T-helper 2 cell treated with Interferon-gamma antibody and Interleukin-4, amounts not matched to agents 100 ng/mL and 5 ng/mL, for 36 hours (primary cell): ENCODE measurements around the gene NDEL1. TPM values are rescaled to one million over a fixed set of nuclear protein-coding genes. Genes with fewer than 3 reads are reported as not detected.

Source experiments
- intact Hi-C: fragments of 100-400 bp; cut with micrococcal nuclease; formaldehyde crosslinking; loops from one replicate; pipeline ENCODE4 v1.15.1; 2023
- total RNA-seq: library from RNA; stranded (reverse); gene quantifications from 2 replicates; pipeline ENCODE4 v1.2.3, GENCODE V29; 2022

NDEL1 gene
- total RNA-seq, 1 donor from 2014 or later: 63.7 TPM

DNA sequence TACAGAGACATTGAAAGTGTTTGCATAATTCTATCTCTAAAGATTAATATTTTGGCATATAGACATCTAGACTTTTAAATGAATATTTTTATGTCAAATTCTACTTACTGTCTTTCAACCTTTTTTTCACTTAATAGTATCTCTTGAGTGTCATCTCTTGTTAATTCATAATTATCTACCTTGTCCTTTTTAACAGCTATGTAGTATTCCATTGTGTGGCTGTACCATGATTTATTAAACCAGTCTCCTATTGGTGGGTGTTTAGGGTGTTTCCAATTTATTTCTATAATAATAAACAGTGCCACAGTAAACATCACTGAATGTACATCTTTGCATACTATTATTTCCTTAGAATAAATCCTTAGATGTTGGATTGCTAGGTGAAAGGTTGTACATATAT lies 21.7 kb upstream of the NDEL1 start:
- intact Hi-C loops: no loop called here

DNA sequence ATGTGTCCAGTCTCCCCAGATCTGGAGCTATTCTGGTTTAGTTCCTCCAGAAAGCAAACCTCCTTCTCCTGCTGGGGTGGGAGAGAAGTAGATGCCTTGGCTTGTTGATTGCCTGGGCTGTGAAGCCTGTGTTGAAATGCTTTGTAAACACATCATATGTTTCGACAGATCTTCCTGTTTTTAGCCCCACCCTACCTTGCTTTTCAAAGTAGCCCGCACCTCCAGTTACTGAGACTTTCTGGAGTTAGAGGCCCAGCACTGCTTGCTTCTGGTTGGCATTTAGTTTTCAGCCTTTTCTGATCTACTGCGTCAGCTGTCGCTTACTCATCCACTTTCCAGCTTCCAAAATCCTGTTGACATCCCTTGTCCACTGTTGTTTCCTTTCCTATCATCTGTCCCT lies 17.9 kb upstream of the NDEL1 start:
- intact Hi-C loops: no loop called here

DNA sequence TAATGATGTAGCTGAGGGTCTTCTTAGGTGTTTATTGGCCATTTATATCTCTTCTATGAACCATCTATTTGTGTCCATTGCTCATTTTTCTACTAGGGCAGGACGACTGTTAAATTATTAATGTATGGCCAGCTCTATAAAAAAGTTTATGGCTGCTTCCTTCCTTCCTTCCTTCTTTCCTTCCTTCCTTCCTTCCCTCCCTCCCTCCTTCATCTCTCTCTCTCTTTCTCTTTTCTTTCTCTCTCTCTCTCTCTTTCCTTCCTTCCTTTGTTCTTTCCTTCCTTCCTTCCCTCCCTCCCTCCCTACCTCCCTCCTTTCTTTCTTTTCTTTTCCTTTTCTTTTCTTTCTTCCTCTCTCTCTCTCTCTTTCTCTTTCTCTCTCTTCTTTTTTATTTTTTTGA lies 17.2 kb upstream of the NDEL1 start:
- intact Hi-C loops: no loop called here

DNA sequence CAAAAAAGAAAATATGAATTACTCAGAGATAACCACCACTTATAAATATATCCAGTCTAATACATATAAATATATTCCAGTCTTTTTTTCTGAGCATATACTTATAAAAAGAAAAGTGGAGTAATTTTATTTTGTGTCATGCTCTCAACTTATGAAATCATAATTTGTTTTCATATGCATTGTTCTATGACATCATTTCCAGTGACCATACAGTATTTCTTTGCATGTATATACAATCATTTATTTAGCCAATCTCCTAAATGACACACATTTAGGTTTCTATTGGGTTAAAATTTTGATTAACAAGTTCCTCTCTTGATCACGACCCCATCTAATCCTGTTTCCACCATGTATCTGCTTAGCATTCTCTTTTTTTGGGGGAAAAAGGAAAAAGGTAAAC lies 16.4 kb upstream of the NDEL1 start:
- intact Hi-C loops: no loop called here

DNA sequence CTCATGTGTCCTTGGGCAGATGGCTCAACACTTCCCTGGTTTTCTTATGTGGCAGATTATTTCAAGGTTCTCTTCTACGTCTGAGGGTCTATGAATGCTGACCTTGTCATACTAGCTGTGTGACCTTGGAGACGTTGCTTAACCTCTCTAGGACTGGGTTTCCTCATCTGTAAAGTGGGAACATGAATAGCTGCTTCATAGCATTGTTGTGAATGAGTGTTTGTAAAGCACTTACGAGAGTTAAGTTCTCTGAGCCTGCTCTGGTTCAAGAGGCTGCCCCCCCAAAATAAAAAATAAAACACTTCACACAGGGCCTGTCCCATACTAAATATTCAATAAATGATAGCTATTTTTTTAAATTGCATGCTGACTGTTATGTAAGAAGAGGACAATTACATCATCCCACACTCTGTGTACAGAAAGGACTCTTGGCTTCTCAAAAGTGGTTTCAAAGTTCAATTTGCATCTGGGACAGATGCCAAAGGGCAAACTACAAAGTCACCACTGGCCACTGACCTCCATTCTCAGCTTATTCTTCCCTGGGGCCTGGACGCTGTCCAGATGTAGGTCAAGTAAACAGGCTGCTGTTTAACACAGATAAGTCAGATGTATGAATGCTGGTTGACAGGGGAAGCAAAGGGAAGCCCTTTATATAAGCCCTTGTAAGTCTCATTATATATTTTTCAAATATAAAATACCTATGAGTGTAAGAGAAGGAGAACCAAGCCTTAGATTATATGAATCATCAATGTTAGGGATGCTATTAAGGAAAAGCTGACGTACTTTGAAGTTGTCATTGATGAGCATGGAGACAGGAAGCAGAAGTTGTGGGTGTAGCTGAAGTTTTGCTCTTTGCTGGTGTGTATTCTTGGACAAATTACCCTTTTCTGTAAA lies 15.4 kb upstream of the NDEL1 start:
- intact Hi-C loops: no loop called here

DNA sequence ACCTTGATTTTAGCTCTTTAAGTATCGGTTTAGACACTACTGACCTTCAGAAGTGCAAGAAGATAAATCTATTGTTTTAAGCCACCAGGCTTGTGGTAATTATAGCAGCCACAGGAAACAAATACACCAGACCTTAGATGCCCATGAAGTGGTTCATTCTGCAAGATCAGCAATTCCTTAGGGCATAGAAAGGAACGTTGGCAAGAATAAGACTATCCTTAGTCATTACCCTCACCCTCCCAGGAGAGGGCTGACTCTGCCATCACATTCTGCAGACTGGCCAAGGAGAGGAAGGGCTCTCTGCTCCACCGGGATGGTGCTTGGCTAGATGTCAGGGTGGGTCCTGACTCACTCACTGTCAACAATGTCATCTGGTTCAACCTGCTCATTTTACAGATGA lies 14.1 kb upstream of the NDEL1 start:
- intact Hi-C loops: no loop called here

DNA sequence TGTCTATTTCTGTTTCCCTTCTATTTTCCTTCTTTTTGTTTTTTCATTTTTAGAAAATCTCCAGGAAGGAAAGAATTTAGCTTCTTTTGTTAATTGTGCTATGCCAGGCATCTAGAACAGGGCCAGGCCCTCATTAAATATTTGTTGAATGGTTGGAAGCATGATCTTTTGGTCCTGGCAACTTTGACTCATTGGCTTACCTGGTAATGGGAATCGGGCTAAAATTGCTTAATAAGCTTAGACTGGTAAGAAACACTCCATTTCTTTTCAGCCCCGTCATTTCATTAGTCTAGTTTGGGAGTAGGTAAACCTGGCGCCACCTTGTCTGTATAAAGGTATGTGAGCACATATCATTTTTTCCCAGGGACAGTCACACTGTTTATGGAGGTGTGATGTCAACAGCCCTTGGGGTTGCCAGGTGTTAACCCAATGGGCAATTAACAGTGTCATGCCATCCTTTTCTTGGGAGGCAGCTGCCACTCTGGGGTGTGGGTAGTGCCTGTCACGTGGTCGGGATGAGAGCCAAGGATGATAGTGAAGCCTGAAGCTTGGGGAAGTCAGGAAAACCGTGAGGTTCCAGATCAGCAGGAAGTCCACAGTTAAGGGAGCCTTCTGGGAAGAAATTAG lies 9.5 kb upstream of the NDEL1 start:
- intact Hi-C loops: no loop called here

DNA sequence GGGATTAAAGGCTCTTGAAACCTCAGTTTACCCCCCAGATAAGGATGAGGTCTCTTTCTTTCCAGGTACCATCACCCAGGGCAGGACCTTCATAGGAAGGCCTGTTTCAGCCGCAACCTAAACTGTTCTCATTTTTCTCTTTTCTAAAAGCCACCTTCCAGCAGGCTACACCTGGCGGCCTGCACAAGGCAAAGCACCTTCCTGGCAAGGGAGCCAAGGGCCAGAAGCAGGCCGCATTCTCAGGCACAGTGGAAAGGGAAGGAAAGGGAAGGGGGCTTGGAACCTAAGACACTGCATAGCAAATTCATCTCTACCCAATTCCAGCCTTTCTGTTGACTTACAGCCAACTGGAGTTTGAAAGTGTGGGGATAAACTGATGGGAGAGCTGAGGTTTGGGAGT lies 8.9 kb upstream of the NDEL1 start:
- intact Hi-C loops: no loop called here

DNA sequence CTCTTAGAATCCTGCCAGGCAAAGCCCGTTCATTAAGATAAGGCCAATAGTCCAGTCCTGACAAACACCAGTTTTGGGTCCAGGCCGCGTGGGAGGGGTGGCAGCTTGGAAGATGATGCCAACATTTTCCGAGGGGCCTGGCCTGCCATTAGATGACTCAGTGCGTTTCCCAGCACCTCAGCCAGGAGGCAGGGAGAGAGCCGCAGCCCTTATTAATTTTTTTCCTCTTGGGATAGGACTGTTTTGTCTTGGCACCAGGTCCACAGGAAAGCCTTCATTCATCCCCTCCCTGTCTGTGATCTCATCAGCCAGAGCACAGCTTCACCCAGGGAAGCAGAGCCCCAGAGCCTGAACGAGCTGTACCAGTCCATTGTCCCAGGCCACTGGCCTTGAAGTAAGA lies 4.7 kb upstream of the NDEL1 start:
- intact Hi-C loops: no loop called here

DNA sequence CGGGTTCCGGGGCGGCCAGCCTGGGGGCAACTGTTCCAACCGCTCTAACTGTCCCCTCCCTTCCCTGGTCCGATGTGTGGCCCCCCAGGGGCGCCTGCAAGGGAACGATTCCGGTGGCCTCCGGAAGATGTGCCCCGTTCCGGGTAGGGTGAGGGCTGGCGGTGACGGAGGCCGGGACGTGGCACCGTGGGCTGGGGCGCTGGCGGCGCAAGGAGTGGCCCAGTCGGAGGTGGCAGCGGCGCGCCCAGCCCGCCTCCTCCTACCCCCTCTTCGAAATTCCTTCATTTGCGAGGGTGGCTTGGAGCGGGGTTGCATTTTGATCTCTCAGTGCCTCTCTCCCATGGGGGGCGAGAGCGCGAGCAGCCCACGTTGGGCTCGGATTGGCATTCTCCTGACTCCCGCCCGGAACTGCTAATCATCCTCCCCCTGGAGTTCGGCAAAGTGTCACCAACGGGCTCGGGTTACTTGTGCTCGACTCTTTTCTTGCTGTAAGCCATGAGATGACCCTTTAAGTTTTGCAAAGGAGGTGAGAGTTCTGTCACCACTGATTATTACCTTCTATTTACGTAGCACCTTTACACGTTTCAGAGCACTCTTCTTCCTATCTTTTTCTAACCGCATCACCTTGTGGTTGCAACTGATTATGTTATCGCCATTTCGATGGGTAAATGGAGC lies 622 bp downstream of the NDEL1 start:
- intact Hi-C loops: no loop called here

DNA sequence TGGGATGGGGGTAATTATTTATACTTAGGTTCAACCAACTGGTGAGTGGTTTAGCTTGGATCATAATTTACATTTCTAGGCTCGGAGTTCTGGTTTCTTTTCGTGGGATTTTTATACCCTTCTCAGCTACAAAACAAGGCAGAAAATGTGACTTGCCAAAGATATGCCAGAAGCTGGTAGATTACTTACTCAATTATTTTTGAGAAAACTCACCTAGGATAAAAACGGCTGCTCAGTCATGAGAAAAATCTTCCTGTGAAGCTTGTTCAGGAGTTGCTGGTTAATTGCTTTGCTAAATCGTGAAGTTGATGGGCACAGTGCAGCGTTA lies 1.1 kb downstream of the NDEL1 start:
- intact Hi-C loops: no loop called here

DNA sequence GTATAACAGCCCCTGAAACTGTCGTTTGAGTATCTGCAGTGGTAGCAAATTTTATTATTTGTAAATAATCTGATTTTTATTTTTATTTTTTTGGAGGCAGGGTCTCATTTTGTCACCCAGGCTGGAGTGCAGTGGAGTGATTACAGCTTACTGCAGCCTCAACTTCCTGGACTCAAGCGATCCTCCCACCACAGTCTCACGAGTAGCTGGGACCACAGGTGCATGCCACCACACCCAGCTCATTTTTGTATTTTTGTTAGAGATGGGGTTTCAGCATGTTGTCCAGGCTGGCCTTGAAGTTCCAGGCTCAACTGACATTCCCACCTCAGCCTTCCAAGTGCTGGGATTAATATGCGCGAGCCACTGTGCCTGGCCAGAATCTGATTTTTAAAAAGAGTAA lies 2.8 kb downstream of the NDEL1 start:
- intact Hi-C loops: no loop called here

DNA sequence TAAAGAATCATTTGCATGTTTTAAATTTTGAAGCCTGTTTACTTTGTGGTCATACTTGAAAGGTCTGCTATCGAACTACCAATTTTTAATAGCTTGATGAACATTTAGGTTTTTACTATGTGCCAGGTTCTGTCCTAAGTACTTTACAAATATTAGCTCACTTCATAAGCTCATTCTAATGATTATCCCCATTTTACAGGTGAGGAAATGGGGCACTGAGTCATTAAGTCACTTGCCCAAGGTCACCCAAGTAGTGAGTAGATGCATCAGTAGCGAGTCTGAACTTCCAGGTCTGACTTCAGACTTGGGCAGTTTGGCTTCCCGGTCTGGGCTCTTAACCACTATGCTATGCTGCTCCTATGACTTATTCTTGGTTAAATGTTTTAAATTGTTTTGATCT lies 4.0 kb downstream of the NDEL1 start:
- intact Hi-C loops: no loop called here

DNA sequence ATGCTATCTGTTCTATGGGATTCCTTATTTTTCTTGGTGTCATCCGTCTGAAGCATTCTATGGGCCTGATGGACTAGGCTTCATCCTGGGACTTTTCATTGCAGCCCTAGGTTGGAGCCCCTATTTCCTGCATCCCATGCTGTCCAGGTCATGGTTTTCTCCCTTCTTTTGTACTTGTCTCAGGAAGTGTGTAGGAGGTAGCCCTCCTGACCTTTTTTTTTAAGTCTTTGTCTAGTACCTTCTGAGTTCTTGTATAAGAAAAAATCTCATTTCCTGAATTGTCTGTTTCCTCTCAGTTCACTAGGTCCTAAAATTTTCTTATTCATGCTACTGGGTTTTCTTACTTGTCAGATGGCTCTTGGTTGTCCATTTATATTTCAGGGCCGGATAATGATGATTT lies 6.0 kb downstream of the NDEL1 start:
- intact Hi-C loops: no loop called here

DNA sequence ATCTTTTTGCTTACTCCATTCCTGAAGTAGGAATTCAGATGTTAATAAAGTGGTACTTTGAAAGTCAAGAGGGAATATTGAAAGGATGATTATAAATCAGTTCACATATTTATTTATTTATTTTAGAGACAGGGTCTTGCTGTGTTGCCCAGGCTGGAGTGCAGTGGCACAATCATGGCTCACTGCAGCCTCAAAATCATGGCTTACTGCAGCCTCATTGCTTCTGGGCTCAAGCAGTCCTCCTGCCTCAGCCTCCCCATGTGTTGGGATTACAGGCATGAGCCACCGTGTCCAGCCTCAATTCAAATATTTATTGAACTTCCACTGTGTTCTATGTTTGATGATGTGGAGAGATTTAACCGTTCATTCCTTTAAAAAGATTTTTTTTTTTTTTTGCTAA lies 6.6 kb downstream of the NDEL1 start:
- intact Hi-C loops: no loop called here

DNA sequence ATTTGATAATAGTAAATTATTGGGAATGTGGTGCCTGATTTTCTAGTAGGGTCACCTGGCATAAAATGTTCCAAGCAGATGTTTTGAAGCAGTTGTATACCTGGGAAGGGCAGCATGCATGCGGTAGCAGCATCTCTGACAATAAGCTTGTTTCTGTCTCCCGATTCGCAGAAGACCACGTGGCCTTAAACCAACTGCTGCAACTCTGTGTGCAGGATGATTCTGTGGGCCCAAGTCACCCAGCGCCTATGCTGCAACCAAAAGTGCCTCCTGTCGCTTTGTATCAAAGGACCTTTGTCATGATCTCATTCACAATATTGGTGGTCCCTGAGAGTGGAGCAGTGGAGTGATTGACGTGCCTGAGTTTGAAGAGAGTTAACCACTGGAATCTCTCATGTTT lies 8.1 kb downstream of the NDEL1 start:
- intact Hi-C loops: no loop called here

DNA sequence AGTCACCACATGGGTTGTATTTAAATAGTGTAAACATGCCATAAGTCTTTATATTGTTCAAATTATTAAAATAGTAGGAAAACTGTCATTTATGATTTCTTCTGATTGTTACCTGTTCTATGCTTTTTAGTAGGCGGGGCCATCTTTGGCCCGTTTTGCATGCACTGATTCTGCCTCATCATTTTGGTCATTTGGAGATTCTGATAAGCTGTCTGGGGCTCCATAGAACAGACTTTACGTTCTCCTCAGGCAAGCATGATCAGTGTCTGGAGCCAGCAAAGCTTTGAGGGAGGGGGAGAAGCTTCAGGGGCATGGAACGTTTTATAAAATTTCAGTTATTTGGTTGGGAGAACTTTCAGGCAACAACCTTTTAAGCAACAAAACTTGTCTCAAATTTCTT lies 8.8 kb downstream of the NDEL1 start:
- intact Hi-C loops: no loop called here

DNA sequence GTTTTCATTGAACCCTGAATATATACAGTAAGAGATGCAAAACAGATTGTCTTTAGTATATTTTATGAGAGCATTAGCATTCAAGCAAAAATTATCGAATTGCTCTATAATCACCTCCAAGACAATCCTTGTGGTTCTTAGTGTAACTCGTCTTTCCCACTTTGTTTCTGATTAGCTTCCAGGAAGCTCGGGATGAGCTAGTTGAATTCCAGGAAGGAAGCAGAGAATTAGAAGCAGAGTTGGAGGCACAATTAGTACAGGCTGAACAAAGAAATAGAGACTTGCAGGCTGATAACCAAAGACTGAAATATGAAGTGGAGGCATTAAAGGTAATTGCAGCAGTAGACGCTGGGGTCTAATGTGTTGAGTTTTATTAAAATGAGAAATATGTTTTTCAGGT lies 9.9 kb downstream of the NDEL1 start:
- intact Hi-C loops: no loop called here

DNA sequence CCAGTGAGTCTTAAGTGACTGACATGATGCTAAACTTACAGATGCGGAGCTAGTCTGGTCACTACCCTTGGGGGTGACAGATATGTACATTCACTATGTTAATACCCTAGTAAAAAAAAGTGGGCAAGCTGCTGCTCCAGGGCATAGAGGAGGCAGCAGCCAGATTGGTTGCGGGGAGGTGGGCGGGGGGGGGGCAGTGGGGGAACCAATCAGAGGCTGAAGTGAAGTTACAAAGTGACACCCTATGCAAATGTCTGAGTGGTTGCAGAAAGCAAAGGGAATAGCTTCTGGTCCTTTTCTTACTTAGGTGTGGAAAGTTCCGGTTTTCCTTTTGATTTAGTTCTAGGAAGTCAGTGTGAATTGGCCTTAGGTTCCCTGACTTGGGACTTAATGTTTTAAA lies 12.1 kb downstream of the NDEL1 start:
- intact Hi-C loops: no loop called here

DNA sequence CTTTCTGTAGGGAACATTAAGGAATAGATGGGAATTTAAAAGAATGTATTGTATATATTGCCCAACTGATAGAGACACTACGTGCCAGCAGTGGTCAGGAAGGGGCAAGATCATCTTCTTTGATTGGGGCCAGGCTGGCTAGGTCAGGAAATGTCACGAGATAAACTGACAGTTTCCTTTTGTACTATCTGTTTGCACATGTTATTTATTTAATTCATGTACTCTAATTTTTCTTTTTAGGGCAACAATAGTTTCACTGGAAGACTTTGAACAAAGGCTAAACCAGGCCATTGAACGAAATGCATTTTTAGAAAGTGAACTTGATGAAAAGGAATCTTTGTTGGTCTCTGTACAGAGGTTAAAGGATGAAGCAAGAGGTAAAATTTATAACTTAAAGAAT lies 12.6 kb downstream of the NDEL1 start:
- intact Hi-C loops: no loop called here

DNA sequence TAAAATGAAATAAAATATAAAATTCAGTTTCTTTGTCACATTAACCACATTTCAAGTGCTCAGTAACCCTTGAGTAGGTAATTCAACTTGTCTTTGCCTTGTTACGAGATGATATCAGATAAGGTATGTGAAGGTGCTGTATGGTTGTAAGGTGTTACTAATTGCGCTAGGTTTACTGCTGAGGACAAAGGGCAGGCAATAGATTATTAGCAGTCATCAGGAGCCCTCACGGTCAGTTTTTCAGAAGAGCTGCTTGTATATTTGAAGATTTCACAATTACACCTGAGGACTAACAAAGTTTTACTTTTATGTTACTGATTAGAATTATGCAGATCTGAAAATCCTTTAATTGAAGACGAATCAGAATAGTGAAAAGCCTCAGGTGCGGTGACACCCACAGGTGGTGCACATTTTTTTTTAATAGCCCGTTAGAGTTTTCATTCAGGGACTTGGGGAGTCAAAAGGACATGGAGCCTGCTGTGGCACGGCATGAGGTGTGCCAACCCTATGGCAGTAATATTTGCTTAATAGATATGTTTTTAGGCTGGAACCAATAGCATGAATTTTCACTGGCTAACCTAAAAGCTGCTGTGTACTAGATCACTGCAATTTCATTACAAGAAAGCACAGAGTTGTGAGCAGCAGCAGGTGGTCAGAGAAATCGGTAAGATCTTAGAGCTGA lies 16.4 kb downstream of the NDEL1 start:
- intact Hi-C loops: no loop called here

DNA sequence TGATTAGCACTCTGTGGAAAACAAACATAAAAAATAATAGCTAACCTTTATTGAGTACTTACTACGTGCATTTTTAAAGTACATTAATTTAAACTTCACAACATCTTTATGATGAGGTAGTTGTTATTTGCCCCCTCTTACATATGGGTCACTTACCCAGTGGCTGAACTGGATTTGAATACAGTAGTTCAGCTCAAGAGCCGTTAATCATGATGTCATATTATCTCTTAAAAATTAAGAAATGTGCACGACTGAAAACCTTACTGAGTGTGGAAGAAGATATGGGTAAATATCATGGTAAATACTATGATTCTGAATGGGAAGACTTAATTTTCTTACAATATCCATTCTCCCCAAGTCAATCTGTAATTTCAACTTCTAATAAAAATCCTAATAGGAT lies 17.6 kb downstream of the NDEL1 start:
- intact Hi-C loops: no loop called here
